ENCODE measurements around the gene OTUB1.

OTUB1 gene

GRCh38 chr11:64017945-64018224 lies 31.6 kb downstream of the OTUB1 start:
- no peak overlapping the region for H3K27ac ChIP-seq
- TF ChIP-seq CTCF (conservative IDR thresholded peaks at IDR 0.05) (no peak), ZFX (IDR thresholded peaks at IDR 0.05) (no peak)

GRCh38 chr11:64018310-64018709 lies 32.1 kb downstream of the OTUB1 start:
- TF ChIP-seq CTCF (conservative IDR thresholded peaks at IDR 0.05) (no peak), ZFX (IDR thresholded peaks at IDR 0.05) (no peak)

GRCh38 chr11:64019106-64020037 lies 33.1 kb downstream of the OTUB1 start:
- TF ChIP-seq CTCF (conservative IDR thresholded peaks at IDR 0.05) = no peak
- no peak for TF ChIP-seq ZFX (IDR thresholded peaks at IDR 0.05)
- no peak overlapping the region for H3K27ac ChIP-seq

More at GRCh38 chr11:64018310-64018709, 32.1 kb downstream of the OTUB1 start:
- no peak overlapping the region for H3K27ac ChIP-seq

- TF ChIP-seq CTCF (conservative IDR thresholded peaks at IDR 0.05) = no peak
- no peak for TF ChIP-seq ZFX (IDR thresholded peaks at IDR 0.05)
- H3K27ac ChIP-seq = no peak overlapping the region
Observed at GRCh38 chr11:64020976-64021756, 34.9 kb downstream of the OTUB1 start.

GRCh38 chr11:64021757-64022093 lies 35.5 kb downstream of the OTUB1 start:
- no peak overlapping the region for H3K27ac ChIP-seq
- TF ChIP-seq ZFX (IDR thresholded peaks at IDR 0.05) (no peak), CTCF (conservative IDR thresholded peaks at IDR 0.05) (no peak)

- H3K27ac ChIP-seq = no peak overlapping the region
- TF ChIP-seq CTCF (conservative IDR thresholded peaks at IDR 0.05) (no peak), ZFX (IDR thresholded peaks at IDR 0.05) (no peak)
Observed at GRCh38 chr11:64022125-64022784, 36.0 kb downstream of the OTUB1 start.

Data from C4-2B (cell line).